H1 (cell line): ENCODE data around the gene MCCC1.

Experiments used
- CEBPB ChIP-seq: IDR thresholded peaks from 2 replicates; pipeline ENCODE4 v1.6.1; 2012; ENCODE audit warnings: low read depth, low read length
- CTCF ChIP-seq, 3 experiments: IDR thresholded peaks; 1 replicate in 2 of 3; 2 replicates in 1 of 3; pipeline versions ENCODE4 v1.5.1 to v1.6.1; 2011; ENCODE audit warnings: low read length in 3 of 3, mild to moderate bottlenecking in 3 of 3, inconsistent platforms in 2 of 3, low read depth in 1 of 3, moderate library complexity in 1 of 3; ENCODE audit not compliant: insufficient read depth in 1 of 3; ENCODE audit errors: control extremely low read depth in 1 of 3
- RFX5 ChIP-seq: IDR thresholded peaks from 2 replicates; pipeline ENCODE4 v1.6.1; 2011; ENCODE audit warnings: low read depth, low read length, improper control_type of control experiment, borderline replicate concordance

DNA sequence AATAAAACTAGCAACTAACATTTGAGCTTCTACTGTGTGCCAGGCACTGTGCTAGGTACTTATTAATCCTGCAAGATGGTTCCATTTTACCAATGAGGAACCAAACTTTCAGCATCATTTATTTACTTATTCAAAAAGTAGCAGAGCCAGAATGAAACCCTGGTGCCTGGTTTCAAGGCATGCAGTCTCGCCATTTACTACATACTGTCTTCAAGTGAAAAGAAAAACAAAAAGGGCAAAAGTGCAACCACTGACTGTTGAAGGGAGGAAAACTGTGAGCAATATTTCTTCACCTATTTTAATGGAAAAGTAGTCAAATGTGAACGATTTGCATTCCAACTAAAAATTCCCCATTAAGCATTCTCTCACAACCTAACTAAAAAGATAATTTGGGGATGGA lies 127.7 kb downstream of the MCCC1 start:
- TF ChIP-seq RFX5 (no peak), CTCF (IDR thresholded peaks at IDR 0.05; ENCODE audit: control extremely low read depth in 1 of 3, insufficient read depth in 1 of 3, low read depth in 1 of 3, low read length in 3 of 3) (no peak), CEBPB (no peak)
